Stimulated activated CD4-positive, alpha-beta T cell treated with anti-CD3 and anti-CD28 coated beads, Interleukin-12 subunit alpha, Interleukin-12 subunit beta, amount 100 ng/mL, for 24 hours (primary cell): ENCODE data around the gene MYH14.

ENCODE experiments used
- DNase-seq, 2 experiments: peaks; one replicate each; pipeline ENCODE4 v3.0.0-alpha.2; 2020; ENCODE audit warnings: low read depth in 2 of 2

MYH14 gene

DNA sequence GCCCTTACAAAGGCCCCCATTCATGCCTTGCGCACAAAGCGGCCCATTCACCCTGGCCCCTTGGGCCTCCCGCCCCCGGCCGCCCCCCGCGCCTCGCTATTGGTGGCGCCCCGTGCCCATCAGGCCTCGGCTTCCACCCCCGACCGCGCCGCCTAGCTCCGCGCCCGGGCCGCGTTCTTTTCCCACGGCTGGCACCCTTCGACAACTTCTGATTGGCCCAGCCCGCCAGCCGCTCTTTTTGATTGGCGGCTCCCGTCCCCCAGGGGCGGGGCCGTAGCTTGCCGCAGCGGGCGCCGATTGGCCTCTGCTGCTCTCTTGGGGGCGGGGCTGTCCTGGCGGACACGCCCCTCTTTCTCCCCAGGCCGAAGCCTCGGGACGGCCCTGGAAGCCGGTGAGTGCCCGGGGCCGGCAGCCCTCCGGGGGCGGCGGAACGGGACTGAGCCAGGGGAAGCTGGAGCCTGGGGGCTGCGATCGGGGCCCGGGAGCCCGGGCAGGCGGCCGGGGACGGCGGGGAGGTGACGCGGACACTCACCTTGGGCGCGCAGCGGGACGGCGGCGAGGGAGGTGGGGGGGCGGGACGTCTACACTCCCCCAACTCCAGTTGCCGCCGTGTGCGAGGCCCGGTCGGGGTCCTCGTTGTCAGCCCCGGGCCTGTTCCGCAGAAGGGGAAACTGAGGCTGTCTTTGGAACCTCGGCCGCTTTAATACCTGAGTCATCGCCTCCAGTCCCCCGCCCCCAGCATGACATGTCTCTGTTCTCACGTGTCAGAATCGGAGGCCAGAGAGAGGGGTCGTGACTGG lies at the start of gene MYH14:
TSS of gene MYH14 (plus strand) at position 342 of the 800 bp plus-strand sequence. CDS start 6,744 bp downstream, outside the sequence.
- DNase-seq = peak in 1 of 2 experiments; percentile 8

DNA sequence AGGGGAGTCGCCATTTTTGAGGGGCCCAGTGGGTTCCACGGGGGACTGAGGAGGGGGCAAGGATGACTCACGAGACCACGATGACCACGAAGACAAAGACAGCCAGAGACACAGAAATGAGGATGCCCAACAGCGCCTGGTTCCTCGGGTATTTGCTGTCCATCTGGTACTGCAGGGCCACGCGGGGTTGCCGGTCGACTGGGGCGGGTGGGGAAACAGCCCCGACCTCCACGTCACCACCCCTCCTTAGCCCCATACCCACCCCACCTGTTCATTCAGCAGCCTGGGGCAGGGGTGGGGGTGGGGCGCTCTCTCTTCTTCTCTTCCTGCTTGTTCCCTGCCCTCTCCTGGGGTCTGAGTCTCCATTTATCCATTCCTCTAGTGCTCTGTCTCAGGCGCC lies 48.9 kb upstream of the MYH14 start:
- no peak for DNase-seq

DNA sequence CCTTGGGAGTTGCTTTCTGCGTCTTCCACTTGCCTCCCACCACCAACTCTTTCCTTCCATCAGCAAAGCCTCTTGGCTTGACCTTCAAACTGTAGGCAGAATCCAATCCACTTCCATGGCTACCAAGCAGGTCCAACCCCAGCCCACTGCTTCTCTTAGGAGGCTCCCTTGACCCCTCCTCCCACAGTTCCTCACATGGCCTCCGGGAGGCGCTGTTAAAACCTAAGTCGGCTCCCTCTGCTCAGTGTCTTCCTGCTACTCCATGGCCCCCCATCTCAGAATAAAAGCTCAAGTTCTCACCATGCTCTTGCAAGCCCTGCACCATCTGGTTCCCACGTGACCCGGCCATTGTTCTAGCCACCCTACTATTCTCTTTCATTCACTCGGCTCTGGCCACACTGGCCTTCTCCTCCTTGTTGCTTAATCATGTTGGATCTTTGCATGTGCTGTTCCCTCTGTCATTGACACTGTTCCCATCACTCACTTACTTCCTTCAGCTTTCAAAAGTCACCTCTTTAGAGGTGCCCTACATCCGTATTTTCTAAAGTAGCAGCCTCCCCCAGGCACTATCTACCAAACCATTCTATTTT lies 47.8 kb upstream of the MYH14 start:
- no peak for DNase-seq

DNA sequence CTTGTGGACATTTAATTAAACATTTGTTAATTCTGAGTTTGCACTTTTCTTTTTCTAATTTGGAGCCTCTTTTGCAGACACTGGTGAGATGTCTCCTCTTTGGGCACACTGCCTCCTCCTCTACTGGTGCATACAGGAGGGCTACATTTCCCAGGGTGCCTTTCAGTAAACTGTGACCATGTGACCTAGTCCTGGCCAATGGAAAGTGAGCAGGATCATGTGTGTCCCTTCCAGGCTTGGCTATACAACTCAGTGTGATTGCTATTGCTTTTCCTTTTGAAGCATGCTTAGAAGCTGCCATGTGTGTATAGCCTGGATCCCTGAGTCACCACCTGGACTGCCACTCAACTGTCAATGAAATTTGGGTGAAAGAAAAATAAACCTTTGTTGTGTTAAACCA lies 44.8 kb upstream of the MYH14 start:
- no peak for DNase-seq

DNA sequence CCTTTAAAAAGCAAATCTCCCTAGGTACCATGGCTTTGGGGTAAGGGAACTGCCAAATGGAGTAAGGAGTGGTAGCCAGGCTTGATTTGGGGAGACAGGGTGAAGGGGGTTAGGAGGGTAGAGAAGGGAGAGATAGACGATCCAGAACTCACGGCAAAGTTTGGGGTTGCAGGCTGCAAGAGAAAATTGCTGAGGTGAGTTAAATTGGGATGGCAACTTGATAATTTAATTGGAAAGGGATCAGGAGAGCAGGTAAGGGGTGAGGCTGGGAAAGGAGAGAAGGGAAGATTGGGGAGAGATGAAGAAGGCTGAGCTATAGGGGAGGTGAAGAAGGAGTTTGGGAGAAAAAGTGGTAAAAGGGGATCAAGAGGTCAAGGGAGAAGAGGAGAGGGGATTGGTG lies 44.3 kb upstream of the MYH14 start:
- DNase-seq = no peak

DNA sequence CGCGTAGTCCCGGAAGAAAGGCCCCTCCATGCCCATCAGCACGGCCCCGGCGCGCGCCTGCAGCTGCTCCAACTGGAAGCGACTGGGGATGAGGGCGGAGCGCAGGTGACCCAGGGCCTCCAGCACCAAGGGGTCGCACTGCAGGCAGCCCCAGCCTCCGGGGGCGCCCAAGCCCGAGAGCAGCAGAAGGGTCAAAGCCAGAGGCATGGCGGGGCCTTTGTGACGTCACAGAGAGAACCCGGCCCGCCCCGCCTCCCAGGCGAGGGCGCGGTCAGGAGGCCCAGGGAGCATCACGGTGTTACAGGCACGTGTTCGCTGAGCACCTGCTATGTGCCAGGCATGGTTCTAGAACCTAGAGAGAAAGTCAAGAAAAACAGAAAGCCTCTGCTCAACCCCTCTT lies 40.4 kb upstream of the MYH14 start, which contains the start of gene IZUMO2:
TSS of gene IZUMO2 (minus strand) at position 294 of the 400 bp plus-strand sequence. CDS start at position 207, 87 bp downstream.
- no peak for DNase-seq

DNA sequence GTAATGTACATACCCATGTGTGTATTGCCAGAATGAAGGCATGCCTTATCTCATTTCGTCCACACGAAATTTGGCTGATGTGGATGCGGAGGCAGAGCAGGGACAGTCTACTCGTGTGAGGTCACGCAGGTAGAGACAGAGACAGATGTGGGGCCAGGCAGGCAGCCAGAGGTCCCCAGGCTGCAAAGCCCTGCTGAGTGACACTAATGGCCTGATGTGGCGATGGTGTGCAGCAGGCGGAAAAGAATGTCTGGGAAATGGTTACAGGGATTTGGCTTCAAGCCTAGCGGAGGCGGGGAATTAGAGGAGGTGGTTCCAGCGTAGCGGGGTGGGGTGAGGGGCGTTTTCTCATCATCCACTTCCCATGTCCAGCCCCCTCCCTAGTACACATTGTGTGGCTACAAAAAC lies 36.1 kb upstream of the MYH14 start:
- DNase-seq = no peak

DNA sequence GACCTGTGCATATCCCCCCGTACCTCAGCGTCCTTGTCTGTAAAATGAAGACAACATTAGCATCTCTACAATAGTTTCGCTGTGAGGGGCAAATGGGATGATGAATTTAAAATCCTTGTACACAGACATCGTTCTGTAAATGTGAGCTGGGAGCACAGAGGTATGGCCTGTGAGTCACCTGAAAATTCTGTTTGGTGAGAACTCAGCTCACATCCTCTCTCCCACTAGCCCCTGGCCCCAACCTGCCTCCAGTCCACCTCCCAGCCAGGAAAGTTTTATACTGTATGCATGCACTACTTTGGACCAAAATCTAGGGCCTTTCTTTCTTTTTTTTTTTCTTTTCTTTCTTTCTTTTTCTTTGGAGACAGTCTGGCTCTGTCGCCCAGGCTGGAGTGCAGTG lies 31.7 kb upstream of the MYH14 start:
- no peak for DNase-seq

DNA sequence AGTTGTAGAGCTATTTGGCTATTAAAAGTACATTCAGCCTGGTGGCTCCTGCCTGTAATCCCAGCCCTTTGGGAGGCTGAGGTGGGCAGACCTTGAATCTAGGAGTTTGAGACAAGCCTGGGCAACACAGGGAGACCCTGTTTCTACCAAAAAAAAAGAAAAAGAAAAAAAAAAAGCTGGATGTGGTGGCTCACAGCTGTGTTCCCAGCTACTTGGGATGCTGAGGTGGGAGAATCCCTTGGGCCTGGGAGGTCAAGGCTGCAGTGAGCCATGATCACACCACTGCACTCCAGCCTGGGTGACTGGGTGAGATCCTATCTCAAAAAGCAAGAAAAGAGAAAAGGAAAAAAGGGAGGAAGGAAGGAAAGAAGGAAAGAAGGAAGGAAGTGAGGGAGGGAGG lies 30.7 kb upstream of the MYH14 start:
- no peak for DNase-seq

DNA sequence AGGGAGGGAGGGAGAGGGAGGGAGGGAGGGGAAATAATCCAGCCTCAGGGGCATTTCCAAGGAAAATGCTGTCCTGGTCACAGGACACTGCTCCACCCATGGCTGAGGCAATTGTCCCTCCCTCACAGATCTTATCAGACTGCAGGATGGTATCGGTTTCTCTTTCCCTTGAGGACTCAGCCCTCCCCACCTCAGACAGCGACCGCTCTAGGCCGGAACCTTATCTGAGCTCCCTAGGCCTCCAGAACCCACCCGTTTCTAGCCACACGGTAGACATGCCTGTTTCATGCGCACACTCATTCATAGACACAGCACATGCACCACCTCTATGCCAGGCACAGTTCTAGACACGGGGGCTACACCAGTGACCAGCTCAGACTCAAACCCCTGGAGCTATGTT lies 30.3 kb upstream of the MYH14 start:
- DNase-seq = no peak

DNA sequence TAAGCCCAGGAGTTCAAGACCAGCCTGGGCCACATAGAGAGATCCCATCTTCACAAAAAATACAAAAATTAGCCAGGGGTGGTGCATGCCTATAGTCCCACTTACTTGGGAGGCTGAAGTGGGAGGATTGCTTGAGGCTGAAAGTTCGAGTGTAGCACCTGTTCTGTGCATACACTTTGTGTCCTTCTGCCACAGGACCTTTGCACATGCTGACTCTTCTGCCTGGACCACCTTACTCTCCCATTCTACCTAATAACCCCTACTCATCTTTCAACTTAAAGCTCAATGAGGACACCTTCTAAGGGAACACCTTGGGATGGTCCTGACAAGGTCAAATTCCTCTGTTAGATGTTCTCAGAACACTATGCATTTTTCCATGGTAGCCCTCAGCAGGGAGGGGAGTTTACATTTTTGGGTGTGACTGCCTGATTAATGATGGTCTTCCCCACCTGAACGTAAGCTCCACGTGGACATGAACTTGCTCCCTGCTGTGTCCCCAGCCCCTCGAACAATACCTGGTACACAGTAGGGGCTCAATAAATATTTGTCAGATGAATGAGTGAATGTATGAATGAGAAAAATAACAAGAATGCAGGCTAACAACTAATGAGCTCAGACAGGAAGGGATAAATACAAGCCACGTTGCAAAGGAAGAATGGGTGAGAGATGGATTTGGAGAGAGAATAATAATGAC lies 29.2 kb upstream of the MYH14 start:
- no peak for DNase-seq

DNA sequence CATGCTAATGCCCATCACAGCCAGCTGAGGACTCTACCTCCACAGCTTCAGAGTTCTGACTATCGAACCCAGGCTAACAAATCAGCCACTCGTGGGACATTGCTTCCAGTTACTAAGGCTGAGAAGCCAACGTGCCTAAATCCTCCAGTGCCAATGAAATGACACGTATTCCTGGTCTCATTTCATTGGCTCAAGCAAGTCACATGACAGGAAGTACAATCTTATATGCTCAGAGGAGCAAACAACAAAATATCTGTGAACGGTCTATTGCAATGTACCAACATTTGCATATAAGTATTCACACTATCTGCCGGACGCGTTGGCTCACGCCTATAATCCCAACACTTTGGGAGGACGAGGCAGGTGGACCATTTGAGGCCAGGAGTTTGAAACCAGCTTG lies 27.5 kb upstream of the MYH14 start:
- DNase-seq = no peak

DNA sequence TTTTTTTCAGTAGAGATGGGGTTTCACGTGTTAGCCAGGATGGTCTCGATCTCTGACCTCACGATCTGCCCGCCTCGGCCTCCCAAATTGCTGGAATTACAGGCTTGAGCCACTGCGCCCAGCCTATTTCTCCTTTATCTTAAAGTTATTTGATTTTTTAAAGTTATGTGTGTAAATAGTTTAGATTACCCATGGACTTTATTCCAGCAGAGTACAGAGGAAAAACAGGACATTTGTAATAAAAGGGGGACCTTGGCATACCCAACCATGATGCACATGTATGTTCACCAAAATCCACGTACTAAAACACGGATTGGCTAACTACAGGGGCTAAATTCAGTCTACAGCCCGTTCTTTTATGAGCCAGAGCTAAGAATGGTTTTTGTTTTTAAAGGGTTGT lies 26.6 kb upstream of the MYH14 start:
- no peak for DNase-seq

DNA sequence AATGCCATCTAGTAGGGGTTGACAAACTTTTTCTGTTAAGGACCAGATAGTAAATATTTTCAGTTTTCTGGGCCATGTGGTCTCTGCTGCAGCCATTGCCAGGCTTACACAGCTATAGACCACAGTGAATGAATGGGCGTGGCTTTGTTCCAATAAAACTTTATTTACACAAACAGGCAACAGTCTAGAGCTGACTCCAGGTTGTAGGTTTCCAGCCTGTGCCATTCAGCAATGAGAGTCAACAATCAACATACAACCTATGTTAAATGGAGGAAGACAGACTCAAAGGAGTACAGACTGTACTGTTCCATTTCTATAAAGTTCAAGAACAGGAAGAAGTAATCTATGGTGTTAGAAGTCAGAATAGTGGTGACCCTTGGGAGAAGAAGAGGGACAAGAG lies 25.1 kb upstream of the MYH14 start:
- no peak for DNase-seq

DNA sequence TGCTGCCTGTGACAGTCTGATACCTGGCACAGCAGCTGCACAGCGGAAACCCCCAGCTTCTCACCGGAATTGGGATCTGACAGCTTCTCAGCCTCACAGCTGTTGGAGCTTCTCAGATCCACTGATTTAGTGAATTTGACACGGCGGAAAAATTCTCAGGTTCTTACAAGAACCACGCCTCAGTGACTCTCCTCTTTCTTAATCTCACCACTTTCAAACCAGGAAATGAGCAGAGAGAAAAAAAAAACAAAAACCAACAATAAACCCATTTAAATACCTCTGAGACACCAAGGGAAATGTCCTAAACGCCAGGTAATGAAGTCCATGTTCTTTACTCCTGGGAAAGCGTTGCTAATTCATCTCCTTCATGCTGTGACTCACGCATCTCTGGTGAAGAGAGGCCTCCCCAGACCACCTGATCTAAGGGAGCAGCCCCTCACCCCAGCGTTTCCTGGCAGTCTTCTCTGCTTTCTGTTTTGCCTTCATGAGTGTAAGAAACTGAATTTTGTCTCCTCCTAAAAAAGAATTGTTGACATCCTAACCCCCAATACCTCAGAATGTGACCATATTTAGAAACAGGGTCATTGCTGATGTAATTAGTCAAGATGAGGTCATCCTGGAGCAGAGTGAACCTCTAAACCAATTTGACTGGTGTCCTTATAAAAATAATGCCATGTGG lies 24.4 kb upstream of the MYH14 start:
- no peak for DNase-seq

DNA sequence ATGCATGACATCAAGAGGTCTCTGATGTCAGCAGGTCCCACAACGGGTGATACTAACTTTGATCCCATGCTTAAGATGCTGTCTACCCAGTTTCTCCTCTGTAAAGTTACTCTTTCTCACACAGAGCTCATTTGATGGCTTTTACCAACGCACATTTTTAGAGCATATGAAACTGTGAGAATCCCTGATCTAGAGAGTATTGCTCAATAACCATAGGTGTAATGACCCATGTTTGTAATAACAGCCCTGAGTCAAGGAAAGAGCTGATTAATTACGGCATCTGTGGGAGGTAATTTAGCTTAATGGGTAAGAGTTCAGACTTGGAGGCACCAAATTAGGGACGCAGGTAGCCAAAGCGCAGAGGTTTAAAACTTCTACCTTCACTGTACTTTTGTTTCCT lies 22.3 kb upstream of the MYH14 start:
- no peak for DNase-seq

DNA sequence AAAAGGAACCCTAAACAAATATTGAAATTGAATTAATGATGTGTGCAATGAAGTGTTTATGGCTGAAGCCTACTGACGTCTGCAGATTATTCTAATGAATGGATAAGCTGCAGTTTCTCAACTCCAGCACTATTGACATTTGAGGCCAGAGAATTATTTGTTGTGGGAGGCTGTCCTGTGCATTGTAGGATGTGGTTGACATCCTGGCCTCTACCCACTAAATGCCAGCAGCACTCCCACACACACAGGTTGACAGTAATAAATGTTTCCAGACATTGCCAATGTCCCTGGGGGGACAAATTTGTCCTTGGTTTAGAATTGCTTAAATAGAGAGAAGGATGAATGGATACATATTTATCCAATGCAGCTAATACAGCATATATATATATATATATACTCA lies 19.2 kb upstream of the MYH14 start:
- DNase-seq = no peak

DNA sequence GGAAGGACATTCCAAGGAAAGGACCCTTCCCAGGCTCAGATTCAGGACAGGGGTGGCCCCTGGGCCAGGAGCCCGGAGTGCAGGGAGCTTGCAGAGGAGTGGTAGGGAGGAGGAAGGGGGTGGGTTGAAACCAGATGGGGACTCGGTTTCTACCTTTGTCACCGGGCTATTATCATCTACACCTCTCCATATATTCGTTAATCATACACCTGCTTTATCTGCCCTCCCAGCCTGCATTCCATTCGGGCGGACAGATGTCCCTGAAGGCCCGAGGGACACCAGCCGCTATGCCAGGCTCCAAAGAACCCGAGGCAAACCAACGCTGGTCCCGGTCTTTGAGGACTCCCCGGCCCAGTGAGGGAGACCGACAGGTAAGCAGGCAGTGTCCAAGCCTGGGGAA lies 15.5 kb upstream of the MYH14 start:
- no peak for DNase-seq

DNA sequence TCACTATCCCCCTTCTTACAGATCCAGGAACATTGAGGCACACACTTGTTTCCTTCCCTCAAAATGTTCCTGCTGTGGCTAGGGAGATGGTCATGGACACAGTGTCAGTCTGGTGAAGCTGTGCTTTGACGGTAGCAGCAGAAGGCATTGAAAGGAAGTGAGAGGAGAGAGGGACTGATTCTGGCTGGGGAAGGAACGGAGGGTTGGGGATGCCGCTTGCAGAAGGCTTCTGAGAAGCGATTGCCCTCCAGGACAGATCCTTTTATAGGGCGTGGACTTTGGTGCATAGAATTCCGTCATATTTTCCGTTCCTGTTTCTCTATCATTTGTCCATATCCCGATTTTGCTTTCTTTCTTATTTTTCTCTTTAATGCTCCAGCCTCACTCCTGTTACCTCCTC lies 14.1 kb upstream of the MYH14 start:
- DNase-seq = no peak

DNA sequence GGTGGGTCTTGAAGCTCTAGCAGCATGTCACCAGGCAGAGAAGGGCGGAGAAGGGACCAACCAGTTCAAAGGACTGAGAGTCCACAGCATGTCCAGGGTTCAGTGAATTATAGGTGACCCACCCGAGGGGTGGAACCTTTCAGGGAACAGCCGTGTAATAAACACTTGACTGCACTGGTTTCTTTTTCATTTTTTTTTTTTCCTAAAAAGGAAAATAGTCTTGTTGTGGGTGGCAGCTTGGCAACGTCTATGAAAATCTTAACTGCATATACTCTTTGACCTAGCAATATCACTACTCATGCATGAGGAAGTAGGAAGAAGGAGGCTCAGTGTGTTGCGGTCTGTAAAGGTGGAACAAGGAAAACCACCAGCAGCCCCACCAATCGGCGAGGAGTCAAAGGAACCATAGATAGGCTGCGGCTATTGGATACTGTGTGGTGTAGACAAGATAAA lies 13.0 kb upstream of the MYH14 start:
- DNase-seq = no peak

DNA sequence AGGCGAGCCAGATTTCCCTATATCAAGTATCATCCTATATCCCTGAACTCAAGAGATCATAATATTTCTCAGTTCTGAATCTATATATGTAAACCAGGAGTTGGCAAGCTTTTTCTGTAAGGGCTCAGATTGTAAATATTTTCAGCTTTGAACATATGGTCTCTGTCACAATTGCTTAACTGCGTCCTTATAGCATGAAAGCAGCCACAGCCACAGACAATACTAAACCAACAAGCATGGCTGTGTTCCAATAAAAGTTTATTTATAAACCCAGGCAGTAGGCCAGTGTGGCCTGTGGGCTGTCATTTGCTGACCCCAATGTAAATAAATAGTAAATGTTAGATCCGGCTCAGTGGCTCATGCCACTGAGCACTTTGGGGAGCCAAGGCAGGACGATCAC lies 12.2 kb upstream of the MYH14 start:
- no peak for DNase-seq
